Activated CD4-positive, alpha-beta T cell treated with anti-CD3 and anti-CD28 coated beads, Interleukin-2, amount 50 U/mL, for 24 hours (primary cell): Measurements from ENCODE around the gene GSTO1.
A peak's percentile ranks its signal among the peaks of the same experiment; 100 is the strongest.

ENCODE experiments used
- DNase-seq, 2 donors: peaks; one replicate each; pipeline ENCODE4 v3.0.0-alpha.2; 2020; ENCODE audit warnings: low read depth in 1 of 2, low spot score in 1 of 2

The GSTO1 gene

GRCh38 chr10:104303594-104304355, 49.1 kb downstream of the GSTO1 start:
- DNase-seq: no peak

GRCh38 chr10:104304356-104304745, 49.7 kb downstream of the GSTO1 start:
- no peak for DNase-seq

GRCh38 chr10:104304927-104305326, 50.2 kb downstream of the GSTO1 start:
- no peak for DNase-seq

GRCh38 chr10:104306897-104307296, 52.2 kb downstream of the GSTO1 start:
- DNase-seq: no peak

- no peak for DNase-seq
Observed at GRCh38 chr10:104307576-104308438, 53.1 kb downstream of the GSTO1 start.

GRCh38 chr10:104308439-104308903, 53.8 kb downstream of the GSTO1 start:
- peak in 1 of 2 donors; percentile 39 for DNase-seq

- DNase-seq: no peak
Observed at GRCh38 chr10:104309980-104310978, 55.6 kb downstream of the GSTO1 start.

- no peak for DNase-seq
Observed at GRCh38 chr10:104311184-104311720, 56.6 kb downstream of the GSTO1 start.

GRCh38 chr10:104314591-104315485, 60.1 kb downstream of the GSTO1 start:
- DNase-seq: no peak

- no peak for DNase-seq
Observed at GRCh38 chr10:104315486-104315921, 60.8 kb downstream of the GSTO1 start.

GRCh38 chr10:104316321-104317099, 61.8 kb downstream of the GSTO1 start:
- DNase-seq: no peak
